HCT116 (cell line): ENCODE data around the gene GTF2IRD1. TPM values are rescaled to one million over a fixed set of nuclear protein-coding genes. Genes with fewer than 3 reads are reported as not detected.

Experiments
- ATAC-seq: fragments of 200-7000 bp; cut with Tn5 transposase; 2 replicates; pipeline ENCODE4 v1.9.1; 2020; ENCODE audit warnings: mild to moderate bottlenecking, moderate library complexity
- BruUV-seq: library from RNA; stranded (reverse); fragments of 400-500 nt; replicated peaks from 2 replicates; lab custom pipeline; 2021; lab: Mats Ljungman, UMichigan
- CTCF ChIA-PET: fragments of 300-600 bp; sonication (Branson Sonifier 250); formaldehyde crosslinking; loops from one replicate; lab custom pipeline; 2021; ENCODE audit warnings: antibody characterized with exemption; lab: Charles Lee
- POLR2A ChIA-PET: fragments of 300-600, 350-600 bp; sonication (Branson Sonifier 250); formaldehyde crosslinking; loops from one replicate; lab custom pipeline; 2021; ENCODE audit warnings: antibody characterized with exemption; lab: Charles Lee
- RAD21 ChIA-PET, 2 experiments: fragments of 300-600 bp; sonication (Branson Sonifier 250); formaldehyde crosslinking; loops; one replicate each; lab custom pipeline; 2023; ENCODE audit warnings: low total read pairs in 2 of 2; ENCODE audit not compliant: uncharacterized antibody in 2 of 2, unreplicated experiment in 2 of 2, low non-redundant PET in 1 of 2; lab: Charles Lee
- DNase-seq: peaks from one replicate; pipeline ENCODE4 v3.0.0-alpha.2; 2010; ENCODE audit warnings: low read depth, low spot score
- H2AFZ ChIP-seq: fragments of 200-600 bp; shearing (Covaris generic), sonication (generic); 2 replicates; pipeline ENCODE4 v1.6.1; 2017; ENCODE audit warnings: low read depth, mixed run types, mixed read lengths, antibody characterized with exemption, low read length; ENCODE audit not compliant: poor library complexity, severe bottlenecking
- H3K27ac ChIP-seq: 2 replicates; pipeline ENCODE4 v1.5.1; 2012; ENCODE audit warnings: low read depth, low read length
- H3K27me3 ChIP-seq: fragments of 200-600 bp; sonication (generic); 2 replicates; pipeline ENCODE4 v1.6.1; 2016; ENCODE audit warnings: mixed run types, low read length, mixed read lengths; ENCODE audit not compliant: insufficient read depth
- H3K36me3 ChIP-seq, 2 experiments: fragments of 200-500 bp in 1 of 2; fragments of 200-600 bp in 1 of 2; sonication (Bioruptor generic) in 1 of 2; sonication (generic) in 1 of 2; 2 replicates each; pipeline versions ENCODE4 v1.5.1 to v1.6.1; 2014 to 2016; ENCODE audit warnings: low read length in 2 of 2, inconsistent platforms in 1 of 2, mixed read lengths in 1 of 2, mixed run types in 1 of 2; ENCODE audit not compliant: insufficient read depth in 2 of 2, control insufficient read depth in 1 of 2
- H3K4me1 ChIP-seq, 2 experiments: fragments of 200-600 bp in 1 of 2; sonication (generic) in 1 of 2; 2 replicates each; pipeline versions ENCODE4 v1.5.1 to v1.6.1; 2012 to 2017; ENCODE audit warnings: low read length in 2 of 2, inconsistent platforms in 1 of 2, mild to moderate bottlenecking in 1 of 2, mixed read lengths in 1 of 2, mixed run types in 1 of 2, moderate library complexity in 1 of 2; ENCODE audit not compliant: insufficient read depth in 2 of 2, control insufficient read depth in 1 of 2
- H3K4me2 ChIP-seq: fragments of 200-600 bp; sonication (generic); 2 replicates; pipeline ENCODE4 v1.6.1; 2017; ENCODE audit warnings: mixed run types, low read length, mixed read lengths
- H3K4me3 ChIP-seq, 2 experiments: fragments of 200-600 bp in 1 of 2; sonication (generic) in 1 of 2; replicated peaks in 1 of 2; 2 replicates each; pipeline ENCODE4 v1.5.1; 2011 to 2016; ENCODE audit warnings: low read length in 2 of 2, control low read depth in 1 of 2, low read depth in 1 of 2, mild to moderate bottlenecking in 1 of 2, mixed read lengths in 1 of 2, mixed run types in 1 of 2
- H3K79me2 ChIP-seq: fragments of 200-600 bp; sonication (generic); 2 replicates; pipeline ENCODE4 v1.6.1; 2017; ENCODE audit warnings: mild to moderate bottlenecking, mixed run types, low read length, moderate library complexity, mixed read lengths; ENCODE audit not compliant: insufficient read depth
- H3K9ac ChIP-seq: fragments of 200-600 bp; sonication (generic); 2 replicates; pipeline ENCODE4 v1.6.1; 2016; ENCODE audit warnings: low read length, mixed read lengths
- H3K9me2 ChIP-seq: fragments of 200-600 bp; sonication (generic), shearing (Covaris generic); 2 replicates; pipeline ENCODE4 v1.6.1; 2017; ENCODE audit warnings: mixed run types, mild to moderate bottlenecking, moderate library complexity; ENCODE audit not compliant: insufficient read depth
- H3K9me3 ChIP-seq, 2 experiments: fragments of 200-500 bp in 1 of 2; fragments of 200-600 bp in 1 of 2; sonication (Bioruptor generic) in 1 of 2; sonication (generic) in 1 of 2; 2 replicates each; pipeline ENCODE4 v1.6.1; 2014 to 2017; ENCODE audit warnings: low read length in 2 of 2, mixed read lengths in 2 of 2, inconsistent platforms in 1 of 2, low read depth in 1 of 2, mild to moderate bottlenecking in 1 of 2, mixed run types in 1 of 2, moderate library complexity in 1 of 2; ENCODE audit not compliant: control insufficient read depth in 1 of 2, insufficient read depth in 1 of 2
- H4K20me1 ChIP-seq: fragments of 200-600 bp; sonication (generic), shearing (Covaris generic); 2 replicates; pipeline ENCODE4 v1.6.1; 2017; ENCODE audit warnings: mixed run types, mild to moderate bottlenecking, moderate library complexity; ENCODE audit not compliant: insufficient read depth
- CTCF ChIP-seq, 3 experiments: fragments of 200-600 bp in 1 of 3; sonication (generic) in 1 of 3; IDR thresholded peaks in 2 of 3; conservative IDR thresholded peaks in 1 of 3; 2 replicates each; pipeline ENCODE4 v1.5.1; 2012 to 2017; ENCODE audit warnings: low read depth in 2 of 3, low read length in 2 of 3, antibody characterized with exemption in 1 of 3, borderline replicate concordance in 1 of 3, control low read depth in 1 of 3, mild to moderate bottlenecking in 1 of 3, mixed read lengths in 1 of 3, mixed run types in 1 of 3, moderate library complexity in 1 of 3; ENCODE audit not compliant: insufficient read depth in 1 of 3
- EGR1 ChIP-seq: IDR thresholded peaks from 2 replicates; pipeline ENCODE4 v1.6.1; 2012; ENCODE audit warnings: low read depth
- EZH2 ChIP-seq: fragments of 200-600 bp; sonication (generic); IDR thresholded peaks from 2 replicates; pipeline ENCODE4 v1.6.1; 2017; ENCODE audit warnings: antibody characterized with exemption, mixed run types
- FOSL1 ChIP-seq: IDR thresholded peaks from 2 replicates; pipeline ENCODE4 v1.6.1; 2012; ENCODE audit warnings: low read depth
- MAX ChIP-seq: IDR thresholded peaks from 2 replicates; pipeline ENCODE4 v1.6.1; 2012
- POLR2A ChIP-seq: IDR thresholded peaks from 2 replicates; pipeline ENCODE4 v1.7.0; 2011; ENCODE audit warnings: borderline replicate concordance; ENCODE audit not compliant: insufficient read depth, insufficient read length; ENCODE audit errors: extremely low read depth
- REST ChIP-seq: IDR thresholded peaks from 2 replicates; pipeline ENCODE4 v1.6.1; 2012; ENCODE audit warnings: low read depth
- SIN3A ChIP-seq: IDR thresholded peaks from 2 replicates; pipeline ENCODE4 v1.6.1; 2012; ENCODE audit warnings: low read depth
- SP1 ChIP-seq: IDR thresholded peaks from 2 replicates; pipeline ENCODE4 v1.6.1; 2012; ENCODE audit warnings: low read depth
- TCF7L2 ChIP-seq: IDR thresholded peaks from 2 replicates; pipeline ENCODE4 v1.7.0; 2011; ENCODE audit warnings: borderline replicate concordance, inconsistent platforms; ENCODE audit not compliant: insufficient read depth, insufficient read length; ENCODE audit errors: extremely low read depth
- ZFX ChIP-seq: fragments of 450-650 bp; IDR thresholded peaks from 2 replicates; pipeline ENCODE4 v1.6.1; 2017
- ZNF274 ChIP-seq: fragments of 200-500 bp; sonication (Bioruptor generic); IDR thresholded peaks from 2 replicates; pipeline ENCODE4 v1.6.1; 2014; ENCODE audit warnings: mild to moderate bottlenecking, low read depth, low read length, inconsistent platforms
- intact Hi-C: fragments of 100-400 bp; cut with micrococcal nuclease; formaldehyde crosslinking; loops from 2 replicates; pipeline ENCODE4 v1.10.0; 2022
- total RNA-seq: library from RNA; stranded (reverse); gene quantifications from one replicate; pipeline ENCODE4 v1.2.1, GENCODE V29; 2021; ENCODE audit not compliant: unreplicated experiment

The GTF2IRD1 gene
- total RNA-seq, 1 experiment from 2014 or later: 34.5 TPM

- Histone ChIP-seq H3K36me3 (peaks cover 0 to 10% of the 10 kb centered on the region in 2 experiments; a peak in 2 of 4 replicates), H4K20me1 (no peaks in the 10 kb centered on the region), H3K4me1 (no peaks in the 10 kb centered on the region), H2AFZ (no peak overlapping the region)
- ChIA-PET CTCF (no interaction called here), RAD21 (no interaction called here), POLR2A (no interaction called here)
- ATAC-seq: no peak
- DNase-seq: no peak
- TF ChIP-seq ZFX (no peak), ZNF274 (no peak), CTCF (IDR thresholded peaks at IDR 0.05 in 2 of 3, conservative IDR thresholded peaks at IDR 0.05 in 1 of 3; ENCODE audit: borderline replicate concordance in 1 of 3, insufficient read depth in 1 of 3, low read depth in 2 of 3, low read length in 2 of 3) (no peak), FOSL1 (no peak), EZH2 (no peak), TCF7L2 (no peak), EGR1 (no peak), REST (no peak), SIN3A (no peak), MAX (no peak), SP1 (no peak), POLR2A (no peak)
- TF ChIP-seq, all 23 proteins: peak for 0
- no peaks in the 10 kb centered on the region for H3K27me3 ChIP-seq
- H3K27ac ChIP-seq: no peak overlapping the region
- H3K9me2 ChIP-seq: no peaks in the 10 kb centered on the region
- no peak overlapping the region for H3K9ac ChIP-seq
- H3K9me3 ChIP-seq: no peaks in the 10 kb centered on the region
- H3K79me2 ChIP-seq: no peaks in the 10 kb centered on the region
- no TSS peak for BruUV-seq
- intact Hi-C loops: no loop called here
- no peak overlapping the region for H3K4me2 ChIP-seq
- H3K4me3 ChIP-seq: no peak overlapping the region
Observed at GRCh38 chr7:74512762-74513161, 59.1 kb downstream of the GTF2IRD1 start.
